Measurements from ENCODE around the gene JAM3.

- no peak for TF ChIP-seq CTCF (IDR thresholded peaks at IDR 0.05)
- TF ChIP-seq EZH2 (IDR thresholded peaks at IDR 0.05; ENCODE audit: borderline replicate concordance, insufficient read depth, low read depth, low read length, poor library complexity, severe bottlenecking) = no peak
Measured at GRCh38 chr11:134118006-134118405, 49.1 kb downstream of the JAM3 start.

Data from B cell (primary cell).